Measurements from ENCODE around the gene GLIS1.

GLIS1 gene

DNA sequence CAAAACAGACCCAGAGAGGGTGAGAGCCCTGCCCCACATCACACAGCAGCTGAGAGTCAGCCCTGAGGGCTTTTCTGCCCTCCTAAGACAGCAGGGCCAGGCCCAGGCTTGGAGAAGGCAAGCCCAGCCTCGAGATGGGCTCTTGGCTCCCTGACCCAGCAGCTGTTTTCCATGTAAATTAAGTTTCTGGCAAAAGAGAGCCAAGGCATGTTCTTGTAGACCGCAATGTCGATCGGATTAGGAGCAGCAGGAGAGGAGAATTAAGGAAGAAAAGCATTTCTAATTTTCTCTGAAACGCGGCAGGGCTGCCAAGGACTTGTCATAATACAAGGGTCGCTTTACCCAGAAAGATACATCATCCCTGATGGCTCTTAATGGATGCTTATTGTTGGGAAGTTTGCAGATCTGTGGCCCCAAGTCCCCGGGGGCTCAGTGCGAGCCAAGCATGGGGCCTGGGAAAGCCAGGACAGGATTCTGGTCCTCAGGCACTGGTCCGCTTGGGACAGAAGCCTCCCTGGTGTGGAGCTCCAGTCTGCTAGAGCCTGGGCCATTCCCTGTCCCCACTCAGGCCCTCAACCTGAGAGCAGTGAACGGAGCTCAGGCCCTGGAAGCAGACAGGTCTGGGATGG lies 216.9 kb downstream of the GLIS1 start:
- Histone ChIP-seq H3K9me3 (ENCODE audit: insufficient read depth, low read length, severe bottlenecking) (no peaks in the 10 kb centered on the region), H3K27me3 (ENCODE audit: insufficient read depth, low read length, poor library complexity) (peaks cover 3% of the 10 kb centered on the region), H3K9ac (ENCODE audit: low read depth, low read length) (no peak overlapping the region), H3K4me3 (ENCODE audit: low read depth in 1 of 2, low read length in 2 of 2) (no peak overlapping the region), H3K4me2 (ENCODE audit: insufficient read depth, low read length) (no peak overlapping the region), H4K20me1 (ENCODE audit: insufficient read depth, low read length) (0 out of 2 replicates have a peak, but pooled peaks cover 3% of the 10 kb centered on the region), H3K79me2 (ENCODE audit: insufficient read depth, low read length) (no peaks in the 10 kb centered on the region), H3K4me1 (ENCODE audit: insufficient read depth, low read length) (no peaks in the 10 kb centered on the region), H3K27ac (ENCODE audit: low read length) (no peak overlapping the region), H3K36me3 (ENCODE audit: insufficient read depth, low read length) (no peaks in the 10 kb centered on the region), H2AFZ (ENCODE audit: low read depth, low read length) (no peak overlapping the region)
- DNase-seq: no peak
- no peak for TF ChIP-seq EZH2 (IDR thresholded peaks at IDR 0.05; ENCODE audit: borderline replicate concordance, low read depth, low read length, severe bottlenecking)
- TF ChIP-seq, protein P1, sequence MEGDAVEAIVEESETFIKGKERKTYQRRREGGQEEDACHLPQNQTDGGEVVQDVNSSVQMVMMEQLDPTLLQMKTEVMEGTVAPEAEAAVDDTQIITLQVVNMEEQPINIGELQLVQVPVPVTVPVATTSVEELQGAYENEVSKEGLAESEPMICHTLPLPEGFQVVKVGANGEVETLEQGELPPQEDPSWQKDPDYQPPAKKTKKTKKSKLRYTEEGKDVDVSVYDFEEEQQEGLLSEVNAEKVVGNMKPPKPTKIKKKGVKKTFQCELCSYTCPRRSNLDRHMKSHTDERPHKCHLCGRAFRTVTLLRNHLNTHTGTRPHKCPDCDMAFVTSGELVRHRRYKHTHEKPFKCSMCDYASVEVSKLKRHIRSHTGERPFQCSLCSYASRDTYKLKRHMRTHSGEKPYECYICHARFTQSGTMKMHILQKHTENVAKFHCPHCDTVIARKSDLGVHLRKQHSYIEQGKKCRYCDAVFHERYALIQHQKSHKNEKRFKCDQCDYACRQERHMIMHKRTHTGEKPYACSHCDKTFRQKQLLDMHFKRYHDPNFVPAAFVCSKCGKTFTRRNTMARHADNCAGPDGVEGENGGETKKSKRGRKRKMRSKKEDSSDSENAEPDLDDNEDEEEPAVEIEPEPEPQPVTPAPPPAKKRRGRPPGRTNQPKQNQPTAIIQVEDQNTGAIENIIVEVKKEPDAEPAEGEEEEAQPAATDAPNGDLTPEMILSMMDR (IDR thresholded peaks at IDR 0.05; ENCODE audit: borderline replicate concordance, extremely low read depth, low read length, poor library complexity, severe bottlenecking): no peak
- no peak for ATAC-seq (ENCODE audit: insufficient read depth, low read depth)

DNA sequence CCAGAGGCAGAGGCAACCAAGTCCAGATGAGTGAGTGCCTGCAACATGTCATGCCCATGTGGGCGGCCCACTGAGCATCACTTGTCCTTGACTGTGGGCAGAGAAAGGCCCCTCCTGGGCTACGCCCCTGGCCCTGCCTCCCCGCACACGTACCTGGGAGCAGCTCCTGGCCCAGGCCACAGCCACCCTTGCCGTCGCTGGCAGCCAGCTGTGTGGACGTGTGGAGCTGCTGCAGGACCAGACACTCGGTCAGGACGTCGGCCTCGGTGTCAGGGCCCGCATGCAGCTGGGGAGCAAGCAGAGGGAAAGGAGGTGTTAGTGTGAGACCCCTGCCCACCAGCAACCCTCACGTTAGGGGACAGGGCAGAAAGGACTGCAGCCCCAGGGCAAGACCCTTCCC lies 218.5 kb downstream of the GLIS1 start:
- DNase-seq: no peak
- H3K27me3 ChIP-seq (ENCODE audit: insufficient read depth, low read length, poor library complexity): peaks cover 3% of the 10 kb centered on the region
- no peak overlapping the region for H3K4me2 ChIP-seq (ENCODE audit: insufficient read depth, low read length)
- no peaks in the 10 kb centered on the region for H3K79me2 ChIP-seq (ENCODE audit: insufficient read depth, low read length)
- no peak overlapping the region for H3K9ac ChIP-seq (ENCODE audit: low read depth, low read length)
- no peaks in the 10 kb centered on the region for H3K4me1 ChIP-seq (ENCODE audit: insufficient read depth, low read length)
- H3K4me3 ChIP-seq (ENCODE audit: low read depth in 1 of 2, low read length in 2 of 2): no peak overlapping the region
- H3K36me3 ChIP-seq (ENCODE audit: insufficient read depth, low read length): no peaks in the 10 kb centered on the region
- TF ChIP-seq, protein P1 (IDR thresholded peaks at IDR 0.05; ENCODE audit: borderline replicate concordance, extremely low read depth, low read length, poor library complexity, severe bottlenecking): no peak
- TF ChIP-seq EZH2 (IDR thresholded peaks at IDR 0.05; ENCODE audit: borderline replicate concordance, low read depth, low read length, severe bottlenecking): no peak
- 0 out of 2 replicates have a peak, but pooled peaks cover 3% of the 10 kb centered on the region for H4K20me1 ChIP-seq (ENCODE audit: insufficient read depth, low read length)
- H2AFZ ChIP-seq (ENCODE audit: low read depth, low read length): no peak overlapping the region
- no peaks in the 10 kb centered on the region for H3K9me3 ChIP-seq (ENCODE audit: insufficient read depth, low read length, severe bottlenecking)
- no peak for ATAC-seq (ENCODE audit: insufficient read depth, low read depth)
- H3K27ac ChIP-seq (ENCODE audit: low read length): no peak overlapping the region

DNA sequence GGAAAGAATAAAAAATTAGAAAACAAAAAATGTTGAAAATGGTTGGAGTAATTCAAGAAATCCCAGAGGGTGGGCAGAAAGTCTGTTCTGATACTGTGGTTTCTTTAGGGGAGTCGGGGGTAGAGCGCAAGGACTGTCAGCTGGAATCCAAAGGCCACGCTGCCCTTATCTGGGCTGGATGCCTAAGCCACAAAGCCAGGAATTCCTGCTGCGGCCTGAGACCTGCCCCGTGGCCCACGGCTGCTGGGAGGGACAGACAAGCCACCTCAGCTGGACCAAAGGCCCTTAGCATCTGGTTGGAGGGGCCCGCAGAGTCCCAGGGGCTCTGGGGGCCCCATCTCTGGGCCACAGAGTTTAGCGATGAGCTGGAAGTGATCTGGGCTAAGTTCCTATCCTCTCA lies 219.5 kb downstream of the GLIS1 start:
- DNase-seq (no peak), ATAC-seq (ENCODE audit: insufficient read depth, low read depth) (no peak)
- no peak overlapping the region for H3K4me2 ChIP-seq (ENCODE audit: insufficient read depth, low read length)
- no peaks in the 10 kb centered on the region for H3K4me1 ChIP-seq (ENCODE audit: insufficient read depth, low read length)
- TF ChIP-seq, protein P1 (IDR thresholded peaks at IDR 0.05; ENCODE audit: borderline replicate concordance, extremely low read depth, low read length, poor library complexity, severe bottlenecking): no peak
- no peak for TF ChIP-seq EZH2 (IDR thresholded peaks at IDR 0.05; ENCODE audit: borderline replicate concordance, low read depth, low read length, severe bottlenecking)
- no peak overlapping the region for H3K9ac ChIP-seq (ENCODE audit: low read depth, low read length)
- H4K20me1 ChIP-seq (ENCODE audit: insufficient read depth, low read length): 0 out of 2 replicates have a peak, but pooled peaks cover 3% of the 10 kb centered on the region
- no peak overlapping the region for H3K4me3 ChIP-seq (ENCODE audit: low read depth in 1 of 2, low read length in 2 of 2)
- no peaks in the 10 kb centered on the region for H3K79me2 ChIP-seq (ENCODE audit: insufficient read depth, low read length)
- H3K36me3 ChIP-seq (ENCODE audit: insufficient read depth, low read length): no peaks in the 10 kb centered on the region
- no peak overlapping the region for H3K27ac ChIP-seq (ENCODE audit: low read length)
- no peak overlapping the region for H2AFZ ChIP-seq (ENCODE audit: low read depth, low read length)
- H3K9me3 ChIP-seq (ENCODE audit: insufficient read depth, low read length, severe bottlenecking): no peaks in the 10 kb centered on the region
- H3K27me3 ChIP-seq (ENCODE audit: insufficient read depth, low read length, poor library complexity): peaks cover 3% of the 10 kb centered on the region

Data from DND-41 (cell line).